Lung (tissue), 12 donors: Measurements from ENCODE around the gene TCEANC2. TPM values are rescaled to one million over a fixed set of nuclear protein-coding genes. Genes with fewer than 3 reads are reported as not detected.

Experiments used
- ATAC-seq: fragments of 200-7000 bp; cut with Tn5 transposase; one replicate; pipeline ENCODE4 v1.9.1; 2020; ENCODE audit warnings: moderate number of reproducible peaks; ENCODE audit not compliant: insufficient read depth, low FRiP score
- DNase-seq, 3 donors: peaks; one replicate each; pipeline ENCODE4 v3.0.0-alpha.2; 2013 to 2017
- H3K27ac ChIP-seq, 2 donors: one replicate each; pipeline ENCODE4 v1.5.1; 2013; ENCODE audit warnings: mild to moderate bottlenecking in 2 of 2, moderate library complexity in 2 of 2, control low read depth in 1 of 2, inconsistent platforms in 1 of 2, low read depth in 1 of 2, low read length in 1 of 2
- H3K27me3 ChIP-seq, 3 donors: one replicate each; pipeline ENCODE4 v1.5.1; 2013; ENCODE audit warnings: low read length in 2 of 3; ENCODE audit not compliant: control insufficient read depth in 3 of 3, insufficient read depth in 3 of 3
- H3K36me3 ChIP-seq, 4 donors: one replicate each; pipeline ENCODE4 v1.5.1; 2013; ENCODE audit warnings: low read length in 4 of 4, mild to moderate bottlenecking in 1 of 4, moderate library complexity in 1 of 4; ENCODE audit not compliant: control insufficient read depth in 4 of 4, insufficient read depth in 4 of 4
- H3K4me1 ChIP-seq, 5 donors: one replicate each; pipeline ENCODE4 v1.5.1; 2013; ENCODE audit warnings: low read length in 5 of 5, mild to moderate bottlenecking in 2 of 5, moderate library complexity in 1 of 5; ENCODE audit not compliant: control insufficient read depth in 5 of 5, insufficient read depth in 5 of 5
- H3K4me3 ChIP-seq: one replicate; pipeline ENCODE4 v1.5.1; 2013; ENCODE audit warnings: mild to moderate bottlenecking, control low read depth, moderate library complexity
- H3K9ac ChIP-seq, 2 donors: one replicate each; pipeline ENCODE4 v1.5.1; 2013; ENCODE audit warnings: low read length in 2 of 2, control low read depth in 1 of 2; ENCODE audit not compliant: insufficient read depth in 1 of 2
- H3K9me3 ChIP-seq, 4 donors: one replicate each; pipeline ENCODE4 v1.5.1; 2013; ENCODE audit warnings: low read length in 3 of 4, mild to moderate bottlenecking in 1 of 4, moderate library complexity in 1 of 4; ENCODE audit not compliant: control insufficient read depth in 4 of 4, insufficient read depth in 3 of 4
- CTCF ChIP-seq: IDR thresholded peaks from 2 replicates; pipeline ENCODE4 v1.5.1; 2012; ENCODE audit warnings: mild to moderate bottlenecking; ENCODE audit errors: control extremely low read depth, extremely low read depth
- WGBS, 2 donors: extraction: QIAGEN DNeasy Blood & Tissue Kit; methylation state at CpG; one replicate each; pipeline ENCODE4 v1.1.7; 2013; 5-methylcytosine and 5-hydroxymethylcytosine counted together
- polyA plus RNA-seq, 2 donors: library from polyadenylated mRNA; stranded (reverse); fragments of 200-250 nt; gene quantifications; one replicate each; pipeline ENCODE4 v1.2.1, GENCODE V29; 2013
- total RNA-seq, 2 donors: library from RNA; depleted of rRNA in 1 of 2; stranded (reverse); fragments of >200 nt in 1 of 2; gene quantifications; one replicate each; pipeline ENCODE4 v1.2.1, GENCODE V29; 2014 to 2021
- donor health status: control.
- donor health status: control.
- donor health status: Bipolar disorder and iron deficiency.
- donor health status: healthy.
- donor health status: DM: yes; HTN: yes; CAD: no.

TCEANC2 gene
- total and polyA plus RNA-seq, 4 donors = 1.7 to 5.3 (median 3.6) TPM

- Histone ChIP-seq H3K4me3 (no peak overlapping the region), H3K9ac (no peak overlapping the region), H3K36me3 (peaks cover 24 to 56% (median 32%) of the 10 kb centered on the region in 4 donors), H3K27ac (no peak overlapping the region), H3K9me3 (no peaks in the 10 kb centered on the region), H3K27me3 (no peaks in the 10 kb centered on the region), H3K4me1 (no peaks in the 10 kb centered on the region)
- DNase-seq (no peak), ATAC-seq (no peak)
- no peak for TF ChIP-seq CTCF
These were observed 15.9 kb upstream of the TCEANC2 start for GRCh38 chr1:54037476-54037875.

- H3K36me3 ChIP-seq = peaks cover 8 to 42% (median 19%) of the 10 kb centered on the region in 4 donors
- H3K4me3 ChIP-seq = no peak overlapping the region
- H3K27ac ChIP-seq = no peak overlapping the region
- H3K4me1 ChIP-seq = peaks cover 0 to 5% (median 0%) of the 10 kb centered on the region in 5 donors
- H3K27me3 ChIP-seq = no peaks in the 10 kb centered on the region
- H3K9ac ChIP-seq = no peak overlapping the region
- WGBS, 2 donors = 8 to 17% methylated on average over 1 of the region's 1 CpG
- ATAC-seq = no peak
- no peak for TF ChIP-seq CTCF
- DNase-seq = no peak
- no peaks in the 10 kb centered on the region for H3K9me3 ChIP-seq
These were observed 11.6 kb upstream of the TCEANC2 start for GRCh38 chr1:54041806-54042205.

GRCh38 chr1:54045496-54045895 lies 7.9 kb upstream of the TCEANC2 start:
- Histone ChIP-seq H3K4me3 (no peak overlapping the region), H3K27ac (no peak overlapping the region), H3K9me3 (no peaks in the 10 kb centered on the region), H3K9ac (no peak overlapping the region), H3K27me3 (no peaks in the 10 kb centered on the region), H3K36me3 (peaks cover 1 to 18% (median 13%) of the 10 kb centered on the region in 4 donors), H3K4me1 (peaks cover 0 to 9% (median 3%) of the 10 kb centered on the region in 5 donors)
- DNase-seq (no peak), ATAC-seq (no peak)
- no peak for TF ChIP-seq CTCF
- 91 to 94% methylated on average over 2 of the region's 2 CpGs for WGBS, 2 donors
